ENCODE data around the gene SLC25A21. TPM values are rescaled to one million over a fixed set of nuclear protein-coding genes. Genes with fewer than 3 reads are reported as not detected.

SLC25A21 gene
- total RNA-seq, 1 donor from 2014 or later: not detected

- Mint-ChIP-seq H3K36me3 (ENCODE audit: low read depth) (no peaks in the 10 kb centered on the region), H3K9me3 (no peaks in the 10 kb centered on the region), H3K4me3 (ENCODE audit: low read depth) (no peak overlapping the region), H3K27me3 (ENCODE audit: low read depth) (no peaks in the 10 kb centered on the region), H3K4me1 (ENCODE audit: low read depth) (no peaks in the 10 kb centered on the region), H3K27ac (no peak overlapping the region)
- no peak for DNase-seq (ENCODE audit: low spot score)
- intact Hi-C loops (cut with micrococcal nuclease): no loop called here
These were observed 405.4 kb downstream of the SLC25A21 start for GRCh38 chr14:36766974-36767373.

- H3K27ac Mint-ChIP-seq: no peak overlapping the region
- H3K4me3 Mint-ChIP-seq (ENCODE audit: low read depth): no peak overlapping the region
- no peaks in the 10 kb centered on the region for H3K4me1 Mint-ChIP-seq (ENCODE audit: low read depth)
- H3K36me3 Mint-ChIP-seq (ENCODE audit: low read depth): no peaks in the 10 kb centered on the region
- DNase-seq (ENCODE audit: low spot score): no peak
- peaks cover 14% of the 10 kb centered on the region for H3K9me3 Mint-ChIP-seq
- no peaks in the 10 kb centered on the region for H3K27me3 Mint-ChIP-seq (ENCODE audit: low read depth)
- intact Hi-C loops (cut with micrococcal nuclease): no loop called here
These were observed 414.4 kb downstream of the SLC25A21 start for GRCh38 chr14:36757734-36758601.

DNA sequence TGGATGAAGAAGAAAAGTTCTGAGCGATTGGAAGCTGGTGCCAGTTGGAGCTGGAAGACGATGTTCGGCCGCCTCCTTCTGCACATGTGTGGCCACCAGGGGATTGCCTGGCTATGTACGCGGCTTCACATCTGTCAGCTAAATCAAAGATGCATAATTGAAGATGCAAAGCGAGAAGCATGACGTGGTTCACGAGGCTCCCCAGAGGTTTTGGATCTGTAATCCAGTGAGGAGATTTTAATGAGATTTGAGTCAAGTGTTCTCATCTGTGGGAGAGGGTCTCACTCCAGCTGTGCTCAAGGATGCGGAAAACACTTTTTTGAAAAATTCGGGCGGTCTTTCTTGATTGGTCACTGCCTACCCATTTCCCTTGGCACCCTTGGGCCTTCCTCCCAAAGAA, 416.2 kb downstream of the SLC25A21 start:
- no peak for DNase-seq (ENCODE audit: low spot score)
- Mint-ChIP-seq H3K27me3 (ENCODE audit: low read depth) (no peaks in the 10 kb centered on the region), H3K9me3 (peaks cover 18% of the 10 kb centered on the region), H3K4me3 (ENCODE audit: low read depth) (no peak overlapping the region), H3K4me1 (ENCODE audit: low read depth) (no peaks in the 10 kb centered on the region), H3K27ac (no peak overlapping the region), H3K36me3 (ENCODE audit: low read depth) (no peaks in the 10 kb centered on the region)
- intact Hi-C loops (cut with micrococcal nuclease): no loop called here

DNA sequence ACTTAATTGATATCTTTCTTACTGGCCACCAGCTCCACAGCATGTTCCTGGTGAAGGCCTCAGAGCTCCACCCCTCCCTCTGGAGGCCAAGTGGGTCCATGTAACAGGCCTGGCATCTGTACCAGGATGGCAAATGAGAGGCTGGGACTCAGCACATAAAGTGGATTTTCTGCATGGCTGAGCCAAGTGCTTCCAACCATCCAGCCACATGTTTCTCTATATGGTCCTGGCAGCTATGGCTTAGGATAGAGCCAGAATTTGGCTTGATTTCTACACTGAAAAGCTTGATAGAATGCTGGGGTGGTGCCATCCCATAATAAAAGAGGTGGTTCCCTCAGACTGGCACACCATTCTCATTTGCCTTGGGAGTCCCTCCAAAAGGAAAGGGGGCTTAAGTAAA, 416.6 kb downstream of the SLC25A21 start:
- no peak for DNase-seq (ENCODE audit: low spot score)
- Mint-ChIP-seq H3K9me3 (peaks cover 18% of the 10 kb centered on the region), H3K36me3 (ENCODE audit: low read depth) (no peaks in the 10 kb centered on the region), H3K27ac (no peak overlapping the region), H3K27me3 (ENCODE audit: low read depth) (no peaks in the 10 kb centered on the region), H3K4me3 (ENCODE audit: low read depth) (no peak overlapping the region), H3K4me1 (ENCODE audit: low read depth) (no peaks in the 10 kb centered on the region)
- intact Hi-C loops (cut with micrococcal nuclease): no loop called here

- DNase-seq (ENCODE audit: low spot score): no peak
- no peaks in the 10 kb centered on the region for H3K27me3 Mint-ChIP-seq (ENCODE audit: low read depth)
- H3K27ac Mint-ChIP-seq: no peak overlapping the region
- peaks cover 24% of the 10 kb centered on the region for H3K9me3 Mint-ChIP-seq
- no peaks in the 10 kb centered on the region for H3K4me1 Mint-ChIP-seq (ENCODE audit: low read depth)
- intact Hi-C loops (cut with micrococcal nuclease): no loop called here
- H3K4me3 Mint-ChIP-seq (ENCODE audit: low read depth): no peak overlapping the region
- H3K36me3 Mint-ChIP-seq (ENCODE audit: low read depth): no peaks in the 10 kb centered on the region
These were observed 420.5 kb downstream of the SLC25A21 start for GRCh38 chr14:36751920-36752319.

DNA sequence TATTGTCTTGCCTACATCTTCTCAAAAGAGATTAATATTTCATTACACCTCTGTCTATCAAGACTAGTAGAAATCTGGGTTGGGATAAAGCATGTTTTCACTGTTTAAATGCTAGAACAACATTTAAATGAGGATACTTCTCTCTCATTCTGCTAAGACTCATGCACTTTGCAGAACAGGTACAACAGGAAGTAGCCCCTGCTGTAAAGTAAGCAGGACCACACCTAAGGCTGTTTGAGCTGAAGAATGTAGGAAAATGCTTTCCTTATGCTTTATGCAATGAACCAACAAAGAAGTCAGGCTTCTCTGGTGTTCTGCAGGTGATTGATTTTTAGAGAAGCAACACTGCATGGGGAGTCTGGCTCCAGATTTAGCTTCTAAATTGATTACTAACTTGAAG, 421.3 kb downstream of the SLC25A21 start:
- intact Hi-C loops (cut with micrococcal nuclease): no loop called here
- Mint-ChIP-seq H3K27me3 (ENCODE audit: low read depth) (no peaks in the 10 kb centered on the region), H3K4me3 (ENCODE audit: low read depth) (no peak overlapping the region), H3K9me3 (peaks cover 24% of the 10 kb centered on the region), H3K36me3 (ENCODE audit: low read depth) (no peaks in the 10 kb centered on the region), H3K4me1 (ENCODE audit: low read depth) (no peaks in the 10 kb centered on the region), H3K27ac (no peak overlapping the region)
- no peak for DNase-seq (ENCODE audit: low spot score)

DNA sequence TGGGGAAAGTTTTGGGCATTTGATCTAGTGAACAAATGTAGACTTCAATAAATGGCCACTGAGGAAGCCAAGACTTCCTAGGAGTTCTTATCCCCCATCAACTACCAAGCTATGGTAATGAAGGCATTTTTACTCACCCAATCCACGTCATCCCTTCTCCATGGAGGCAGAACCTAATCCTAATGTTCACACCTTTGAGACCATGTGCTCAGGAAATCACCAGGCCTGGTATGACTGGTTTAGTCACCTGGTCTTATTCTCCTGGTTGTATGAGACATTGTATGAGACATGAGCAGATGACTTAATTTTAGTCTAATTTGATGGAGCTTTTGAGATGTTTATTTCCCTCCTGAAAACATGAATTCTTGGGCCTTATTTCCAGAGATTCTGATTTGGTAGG, 422.2 kb downstream of the SLC25A21 start:
- H3K27me3 Mint-ChIP-seq (ENCODE audit: low read depth): no peaks in the 10 kb centered on the region
- intact Hi-C loops (cut with micrococcal nuclease): no loop called here
- H3K27ac Mint-ChIP-seq: no peak overlapping the region
- DNase-seq (ENCODE audit: low spot score): no peak
- H3K36me3 Mint-ChIP-seq (ENCODE audit: low read depth): no peaks in the 10 kb centered on the region
- H3K4me3 Mint-ChIP-seq (ENCODE audit: low read depth): no peak overlapping the region
- no peaks in the 10 kb centered on the region for H3K4me1 Mint-ChIP-seq (ENCODE audit: low read depth)
- H3K9me3 Mint-ChIP-seq: peaks cover 24% of the 10 kb centered on the region

- H3K9me3 Mint-ChIP-seq: peaks cover 27% of the 10 kb centered on the region
- H3K4me1 Mint-ChIP-seq (ENCODE audit: low read depth): no peaks in the 10 kb centered on the region
- no peak overlapping the region for H3K27ac Mint-ChIP-seq
- DNase-seq (ENCODE audit: low spot score): no peak
- no peaks in the 10 kb centered on the region for H3K36me3 Mint-ChIP-seq (ENCODE audit: low read depth)
- H3K4me3 Mint-ChIP-seq (ENCODE audit: low read depth): no peak overlapping the region
- no peaks in the 10 kb centered on the region for H3K27me3 Mint-ChIP-seq (ENCODE audit: low read depth)
- intact Hi-C loops (cut with micrococcal nuclease): no loop called here
These were observed 423.7 kb downstream of the SLC25A21 start for GRCh38 chr14:36748610-36749213.

DNA sequence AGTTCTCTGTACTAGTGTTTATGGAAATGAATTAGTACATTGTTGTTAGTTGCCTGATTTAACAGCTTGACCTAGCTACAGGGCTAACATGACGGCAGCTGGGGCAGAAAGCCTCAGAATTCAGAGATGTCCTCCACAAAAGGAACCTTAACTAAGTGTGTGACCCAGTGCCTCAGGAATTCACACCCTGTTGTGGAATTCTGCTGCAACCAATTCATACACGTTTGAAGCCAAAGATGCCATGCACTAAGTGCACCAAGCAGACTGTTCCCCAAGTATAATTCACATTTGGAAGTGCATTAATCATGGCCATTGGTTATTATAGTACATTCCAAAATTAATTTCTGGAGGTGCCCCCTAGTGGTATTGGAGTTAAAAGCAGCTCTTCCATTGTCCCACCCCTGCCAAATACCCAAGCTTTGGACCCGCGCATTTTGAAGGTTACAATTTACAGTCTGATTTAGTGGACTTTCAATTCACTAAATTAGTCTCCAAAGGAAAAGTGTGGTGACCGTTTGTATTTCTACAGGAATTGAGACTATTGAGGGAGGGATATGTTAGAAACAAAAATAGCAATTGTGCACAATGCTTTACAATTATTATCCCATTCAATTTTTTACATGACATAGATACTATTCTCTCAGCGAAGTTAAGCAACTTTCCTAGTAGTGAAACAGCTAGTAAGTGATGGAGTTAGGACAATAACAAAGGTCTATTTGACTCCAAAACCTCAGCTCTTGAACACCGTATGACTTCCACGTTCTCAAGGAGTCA, 424.8 kb downstream of the SLC25A21 start:
- no peak overlapping the region for H3K4me3 Mint-ChIP-seq (ENCODE audit: low read depth)
- DNase-seq (ENCODE audit: low spot score): no peak
- no peaks in the 10 kb centered on the region for H3K27me3 Mint-ChIP-seq (ENCODE audit: low read depth)
- intact Hi-C loops (cut with micrococcal nuclease): no loop called here
- H3K36me3 Mint-ChIP-seq (ENCODE audit: low read depth): no peaks in the 10 kb centered on the region
- no peak overlapping the region for H3K27ac Mint-ChIP-seq
- H3K9me3 Mint-ChIP-seq: peaks cover 19% of the 10 kb centered on the region
- no peaks in the 10 kb centered on the region for H3K4me1 Mint-ChIP-seq (ENCODE audit: low read depth)

DNA sequence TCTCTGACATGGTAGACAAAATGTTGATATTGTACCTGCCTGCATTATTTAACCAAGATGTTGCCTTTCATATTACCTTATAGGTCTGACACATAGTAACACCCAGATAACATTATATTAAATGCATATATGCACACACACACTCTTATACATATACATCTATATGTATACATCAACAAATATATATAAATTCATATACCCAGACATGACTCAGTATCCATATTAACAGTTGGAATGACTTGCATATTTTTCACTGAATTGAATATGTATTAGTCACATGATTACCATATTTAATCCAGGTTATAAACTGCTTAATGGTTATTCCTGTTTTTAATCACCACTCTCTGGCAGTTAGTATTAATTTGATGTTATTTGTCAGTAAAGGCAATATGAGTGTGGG, 425.5 kb downstream of the SLC25A21 start:
- no peak for DNase-seq (ENCODE audit: low spot score)
- Mint-ChIP-seq H3K9me3 (peaks cover 18% of the 10 kb centered on the region), H3K27me3 (ENCODE audit: low read depth) (no peaks in the 10 kb centered on the region), H3K4me3 (ENCODE audit: low read depth) (no peak overlapping the region), H3K27ac (no peak overlapping the region), H3K4me1 (ENCODE audit: low read depth) (no peaks in the 10 kb centered on the region), H3K36me3 (ENCODE audit: low read depth) (no peaks in the 10 kb centered on the region)
- intact Hi-C loops (cut with micrococcal nuclease): no loop called here

DNA sequence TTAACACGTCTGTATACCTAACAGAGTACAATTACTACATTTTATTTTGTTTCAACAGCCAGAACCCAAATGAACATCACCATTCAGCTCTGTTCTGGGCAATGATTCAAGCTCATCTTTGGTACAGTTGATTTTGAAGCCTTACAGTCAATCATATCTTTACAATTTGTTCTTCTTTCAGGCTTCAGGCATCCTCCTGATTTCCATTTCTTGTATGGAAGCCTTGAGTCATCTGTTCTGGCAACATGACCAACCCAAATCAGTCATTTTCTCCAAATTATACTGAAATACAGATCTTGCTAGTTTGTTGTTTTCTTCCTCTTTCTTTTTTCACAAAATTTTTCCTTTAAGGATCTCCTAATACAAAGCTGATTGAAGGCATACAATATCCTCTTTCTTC, 430.5 kb downstream of the SLC25A21 start:
- Mint-ChIP-seq H3K4me3 (ENCODE audit: low read depth) (no peak overlapping the region), H3K9me3 (peaks cover 13% of the 10 kb centered on the region), H3K4me1 (ENCODE audit: low read depth) (no peaks in the 10 kb centered on the region), H3K36me3 (ENCODE audit: low read depth) (no peaks in the 10 kb centered on the region), H3K27me3 (ENCODE audit: low read depth) (no peaks in the 10 kb centered on the region), H3K27ac (no peak overlapping the region)
- intact Hi-C loops (cut with micrococcal nuclease): no loop called here
- no peak for DNase-seq (ENCODE audit: low spot score)

DNA sequence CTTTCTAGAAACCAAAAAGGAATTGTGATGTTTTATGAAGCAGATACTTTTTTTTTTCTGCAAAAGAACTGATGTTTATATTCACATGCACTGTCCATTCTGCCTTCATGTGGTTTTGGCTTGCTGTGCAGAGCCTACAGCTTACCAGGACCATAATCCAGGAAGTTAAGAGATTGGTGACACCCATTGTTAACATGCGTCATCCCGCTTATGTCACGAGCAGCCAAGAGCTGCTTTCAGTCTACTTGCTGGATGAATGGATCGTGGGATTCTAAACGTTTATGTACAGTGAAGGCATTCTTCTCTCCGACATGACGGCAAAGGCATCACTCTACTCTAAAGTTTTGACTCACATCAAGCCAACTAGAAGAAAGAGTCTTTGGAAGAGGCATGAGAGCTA, 434.1 kb downstream of the SLC25A21 start:
- H3K4me3 Mint-ChIP-seq (ENCODE audit: low read depth): no peak overlapping the region
- H3K27ac Mint-ChIP-seq: no peak overlapping the region
- intact Hi-C loops (cut with micrococcal nuclease): no loop called here
- no peaks in the 10 kb centered on the region for H3K9me3 Mint-ChIP-seq
- DNase-seq (ENCODE audit: low spot score): no peak
- no peaks in the 10 kb centered on the region for H3K36me3 Mint-ChIP-seq (ENCODE audit: low read depth)
- no peaks in the 10 kb centered on the region for H3K27me3 Mint-ChIP-seq (ENCODE audit: low read depth)
- no peaks in the 10 kb centered on the region for H3K4me1 Mint-ChIP-seq (ENCODE audit: low read depth)

- no peaks in the 10 kb centered on the region for H3K9me3 Mint-ChIP-seq
- H3K36me3 Mint-ChIP-seq (ENCODE audit: low read depth): no peaks in the 10 kb centered on the region
- intact Hi-C loops (cut with micrococcal nuclease): no loop called here
- DNase-seq (ENCODE audit: low spot score): no peak
- no peak overlapping the region for H3K4me3 Mint-ChIP-seq (ENCODE audit: low read depth)
- no peaks in the 10 kb centered on the region for H3K4me1 Mint-ChIP-seq (ENCODE audit: low read depth)
- no peak overlapping the region for H3K27ac Mint-ChIP-seq
- no peaks in the 10 kb centered on the region for H3K27me3 Mint-ChIP-seq (ENCODE audit: low read depth)
These were observed 446.3 kb downstream of the SLC25A21 start for GRCh38 chr14:36726128-36726527.
